HCEC 1CT (cell line): ENCODE results near the gene CFDP1.

Experiments used
- DNase-seq: peaks from one replicate; pipeline ENCODE4 v3.0.0-alpha.2; 2017

The CFDP1 gene

GRCh38 chr16:75317532-75317931, 115.8 kb downstream of the CFDP1 start:
- DNase-seq: no peak

- no peak for DNase-seq
These were observed 116.2 kb downstream of the CFDP1 start for GRCh38 chr16:75317101-75317522.

GRCh38 chr16:75315539-75316306, 117.6 kb downstream of the CFDP1 start:
- no peak for DNase-seq

GRCh38 chr16:75312875-75313274, 120.4 kb downstream of the CFDP1 start:
- DNase-seq: no peak

GRCh38 chr16:75311383-75311938, 121.8 kb downstream of the CFDP1 start:
- DNase-seq: peak; percentile 18

- DNase-seq: no peak
These were observed 122.8 kb downstream of the CFDP1 start for GRCh38 chr16:75310541-75310940.

- DNase-seq: no peak
These were observed 123.3 kb downstream of the CFDP1 start for GRCh38 chr16:75309899-75310430.

- no peak for DNase-seq
These were observed 124.1 kb downstream of the CFDP1 start for GRCh38 chr16:75309156-75309555.

GRCh38 chr16:75308011-75308410, 125.3 kb downstream of the CFDP1 start:
- DNase-seq: no peak

GRCh38 chr16:75307506-75307905, 125.8 kb downstream of the CFDP1 start:
- no peak for DNase-seq

GRCh38 chr16:75306099-75306762, 127.1 kb downstream of the CFDP1 start:
- DNase-seq: no peak

GRCh38 chr16:75305364-75306098, 127.8 kb downstream of the CFDP1 start:
- peak; percentile 100 for DNase-seq

GRCh38 chr16:75304521-75305363, 128.6 kb downstream of the CFDP1 start:
- peak; percentile 94 for DNase-seq

- no peak for DNase-seq
These were observed 131.5 kb downstream of the CFDP1 start for GRCh38 chr16:75301804-75302203.

- DNase-seq: no peak
These were observed 135.0 kb downstream of the CFDP1 start for GRCh38 chr16:75298267-75298666.

- no peak for DNase-seq
These were observed 136.7 kb downstream of the CFDP1 start for GRCh38 chr16:75296606-75297005.

- no peak for DNase-seq
These were observed 138.4 kb downstream of the CFDP1 start for GRCh38 chr16:75294773-75295459.

- no peak for DNase-seq
These were observed 139.5 kb downstream of the CFDP1 start for GRCh38 chr16:75293772-75294171.

GRCh38 chr16:75293173-75293572, 140.1 kb downstream of the CFDP1 start:
- DNase-seq: no peak

- DNase-seq: no peak
These were observed 140.6 kb downstream of the CFDP1 start for GRCh38 chr16:75292691-75293090.

GRCh38 chr16:75289189-75289588, 144.1 kb downstream of the CFDP1 start:
- peak; percentile 58 for DNase-seq
